GM10266 (cell line): ENCODE data around the gene SUFU.
A peak's percentile ranks its signal among the peaks of the same experiment; 100 is the strongest.

Experiments
- DNase-seq: peaks from one replicate; pipeline ENCODE4 v3.0.0; 2012; ENCODE audit errors: extremely low spot score
- TF ChIP-seq, protein P1 (sequence below): IDR thresholded peaks from 2 replicates; pipeline ENCODE4 v1.5.1; 2012; ENCODE audit warnings: mild to moderate bottlenecking, low read depth; ENCODE audit not compliant: control insufficient read depth, insufficient read depth; ENCODE audit errors: missing control alignments

SUFU gene

DNA sequence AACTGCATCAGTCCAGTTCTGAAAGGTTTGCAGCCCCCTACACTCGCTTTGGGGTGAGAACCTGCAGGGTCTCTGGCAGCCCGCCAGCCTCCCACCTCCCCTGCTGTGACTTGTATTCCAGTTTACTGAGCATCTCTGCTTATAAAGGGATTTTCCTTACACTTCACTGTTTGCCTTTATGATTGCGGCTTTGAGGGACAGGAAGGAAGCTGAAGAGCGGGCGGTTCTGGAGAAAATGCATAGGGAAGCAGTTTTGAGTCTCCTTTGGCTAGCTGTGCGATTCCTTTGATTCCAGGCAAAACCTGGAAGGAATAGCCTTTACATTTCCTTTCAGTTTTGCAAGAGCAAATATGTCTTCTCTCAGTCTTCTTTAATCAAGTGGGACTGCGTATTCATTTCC, 75.6 kb downstream of the SUFU start:
- TF ChIP-seq, protein P1, sequence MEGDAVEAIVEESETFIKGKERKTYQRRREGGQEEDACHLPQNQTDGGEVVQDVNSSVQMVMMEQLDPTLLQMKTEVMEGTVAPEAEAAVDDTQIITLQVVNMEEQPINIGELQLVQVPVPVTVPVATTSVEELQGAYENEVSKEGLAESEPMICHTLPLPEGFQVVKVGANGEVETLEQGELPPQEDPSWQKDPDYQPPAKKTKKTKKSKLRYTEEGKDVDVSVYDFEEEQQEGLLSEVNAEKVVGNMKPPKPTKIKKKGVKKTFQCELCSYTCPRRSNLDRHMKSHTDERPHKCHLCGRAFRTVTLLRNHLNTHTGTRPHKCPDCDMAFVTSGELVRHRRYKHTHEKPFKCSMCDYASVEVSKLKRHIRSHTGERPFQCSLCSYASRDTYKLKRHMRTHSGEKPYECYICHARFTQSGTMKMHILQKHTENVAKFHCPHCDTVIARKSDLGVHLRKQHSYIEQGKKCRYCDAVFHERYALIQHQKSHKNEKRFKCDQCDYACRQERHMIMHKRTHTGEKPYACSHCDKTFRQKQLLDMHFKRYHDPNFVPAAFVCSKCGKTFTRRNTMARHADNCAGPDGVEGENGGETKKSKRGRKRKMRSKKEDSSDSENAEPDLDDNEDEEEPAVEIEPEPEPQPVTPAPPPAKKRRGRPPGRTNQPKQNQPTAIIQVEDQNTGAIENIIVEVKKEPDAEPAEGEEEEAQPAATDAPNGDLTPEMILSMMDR: no peak
- DNase-seq: no peak

DNA sequence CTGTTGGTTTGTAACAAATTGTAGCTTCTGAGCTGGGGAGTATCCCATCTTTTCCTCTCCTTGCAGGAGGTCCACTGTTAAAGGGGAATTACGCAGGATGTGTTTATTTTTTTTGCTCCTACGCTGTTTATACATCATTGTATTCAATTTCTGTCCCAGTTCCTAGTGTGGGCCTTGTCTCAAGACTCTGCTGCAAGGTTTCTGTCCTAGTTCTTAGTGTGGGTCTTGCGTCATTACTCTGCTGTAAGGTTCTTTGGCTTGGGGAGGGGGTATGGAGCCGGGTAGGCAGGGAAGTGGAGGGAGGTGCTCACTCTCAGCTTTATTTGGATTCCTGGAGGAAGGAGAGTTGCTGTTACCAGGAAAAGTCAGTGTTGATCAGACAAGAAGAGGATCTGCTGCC, 76.5 kb downstream of the SUFU start:
- TF ChIP-seq, protein P1: no peak
- DNase-seq: no peak

DNA sequence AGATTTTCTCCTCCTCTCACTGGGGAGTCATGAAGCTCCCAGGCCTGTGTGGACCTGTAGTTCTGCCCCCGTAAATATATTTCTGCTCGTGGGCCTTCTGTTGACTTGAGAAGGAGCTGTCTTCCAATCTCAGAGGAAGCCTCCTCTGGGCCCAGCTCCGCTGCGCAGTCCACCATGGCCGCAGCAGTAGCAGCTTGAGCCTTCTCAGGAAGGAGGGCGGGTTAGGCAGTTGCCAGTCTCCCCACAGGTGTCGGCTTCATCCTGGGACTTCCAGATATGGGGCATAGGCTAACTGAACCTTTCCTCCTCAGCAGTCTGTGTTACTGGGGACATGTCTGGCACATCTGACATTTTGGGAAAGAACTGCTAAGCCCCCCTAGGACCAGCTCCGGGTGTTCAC, 77.6 kb downstream of the SUFU start:
- TF ChIP-seq, protein P1: no peak
- DNase-seq: no peak

DNA sequence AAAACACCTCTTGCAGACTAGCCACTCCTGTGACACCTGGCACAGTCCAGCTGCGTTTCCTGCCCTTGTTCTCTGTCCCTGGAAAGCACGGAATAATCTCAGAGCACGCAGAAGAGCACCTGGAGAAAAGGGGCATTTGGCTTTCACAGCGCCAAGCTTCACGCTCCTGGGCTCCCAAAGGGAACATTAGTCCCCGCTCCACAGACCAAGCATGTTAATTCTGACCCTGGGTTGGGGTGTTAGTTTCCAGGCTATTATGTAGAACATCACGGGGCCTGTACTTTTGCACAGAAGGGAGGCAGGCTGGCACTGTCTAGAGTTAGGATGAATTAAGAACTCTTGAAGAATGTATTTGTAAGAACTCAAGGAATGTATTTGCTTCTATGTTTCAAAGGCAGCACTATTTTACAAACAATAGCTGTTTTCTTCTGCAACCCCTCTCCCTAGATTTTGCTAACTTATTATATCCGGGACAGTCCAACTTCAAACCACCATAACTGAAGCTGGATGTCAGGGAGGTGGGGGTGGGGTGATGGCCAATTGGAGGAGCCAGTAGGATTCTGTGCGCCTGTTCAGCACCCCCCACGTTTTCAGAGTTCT, 78.3 kb downstream of the SUFU start:
- TF ChIP-seq, protein P1: no peak
- DNase-seq: no peak

DNA sequence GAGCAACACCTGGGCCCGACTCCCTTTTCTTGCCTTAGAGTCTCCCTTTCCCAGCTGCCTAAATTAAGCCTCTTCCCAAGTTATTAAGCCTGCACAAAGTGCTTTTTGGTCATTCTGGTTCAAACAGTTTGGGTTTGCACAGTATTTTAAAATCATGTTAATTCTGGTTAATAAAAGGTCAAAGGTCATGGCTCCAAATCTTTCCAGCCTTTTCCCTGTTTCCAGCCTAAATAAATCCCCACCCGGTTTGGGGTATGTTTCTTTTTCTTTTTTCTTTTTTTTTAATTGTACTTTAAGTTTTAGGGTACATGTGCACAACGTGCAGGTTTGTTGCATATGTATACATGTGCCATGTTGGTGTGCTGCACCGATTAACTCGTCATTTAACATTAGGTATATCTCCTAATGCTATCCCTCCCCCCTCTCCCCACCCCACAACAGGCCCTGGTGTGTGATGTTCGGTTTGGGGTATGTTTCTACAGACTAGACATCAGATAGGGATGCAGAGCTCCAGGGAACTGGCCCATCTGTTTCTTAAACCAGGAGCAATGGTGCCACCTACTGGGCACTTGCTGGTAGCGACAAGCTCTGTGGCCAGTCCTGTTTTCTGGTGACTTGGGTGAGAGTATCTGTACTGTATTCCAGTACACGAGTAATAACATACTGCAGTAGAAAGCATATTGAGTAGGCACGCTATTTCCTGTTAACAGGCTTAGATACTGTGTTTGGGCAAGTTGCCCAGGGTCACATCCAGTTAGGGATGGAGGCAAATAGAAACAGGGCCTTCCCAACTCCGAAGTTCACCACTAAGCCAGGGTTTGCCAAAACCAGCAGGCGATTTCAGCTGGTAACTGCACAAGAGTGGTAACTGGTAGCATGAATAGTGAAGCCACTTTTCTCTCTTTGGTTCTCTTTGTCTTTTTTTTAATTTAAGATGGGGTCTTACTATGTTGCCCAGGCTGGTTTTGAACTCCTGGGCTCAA, 80.0 kb downstream of the SUFU start:
- TF ChIP-seq, protein P1: peak; percentile 95
- peak; percentile 86 for DNase-seq

DNA sequence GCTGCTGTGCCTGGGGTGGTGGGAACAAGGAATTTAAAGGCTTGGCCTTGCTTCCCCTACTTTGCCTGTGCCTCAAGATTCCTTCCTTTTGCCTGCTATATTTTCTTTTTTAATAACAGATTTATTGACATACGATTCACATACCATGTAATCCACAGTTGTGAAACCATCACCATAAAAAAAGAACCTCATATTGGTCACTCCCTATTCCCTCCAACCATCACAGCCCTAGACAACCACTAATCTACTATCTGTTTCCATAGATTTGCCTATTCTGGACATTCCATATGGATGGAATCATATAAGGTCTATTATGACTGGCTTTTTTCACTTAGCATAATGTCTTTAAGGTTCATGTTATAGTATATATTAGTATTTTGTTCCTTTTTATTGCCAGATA, 81.3 kb downstream of the SUFU start:
- TF ChIP-seq, protein P1: no peak
- DNase-seq: no peak

DNA sequence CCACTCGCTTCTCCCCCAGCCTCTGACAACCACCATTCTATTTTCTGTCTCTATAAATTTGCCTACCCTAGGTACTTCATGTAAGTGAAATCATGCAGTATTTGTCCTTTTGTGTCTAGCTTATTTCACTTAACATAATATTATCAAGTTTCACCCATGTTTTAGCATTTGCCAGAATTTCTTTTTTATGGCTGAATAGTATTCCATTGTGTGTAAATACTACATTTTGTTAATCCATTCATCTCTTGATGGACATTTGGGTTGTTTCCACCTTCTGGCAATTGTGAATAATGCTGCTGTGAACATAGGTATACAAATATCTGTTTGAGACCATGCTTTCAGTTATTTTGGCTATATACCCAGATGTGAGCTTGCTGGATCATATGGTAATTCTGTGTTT, 83.1 kb downstream of the SUFU start:
- TF ChIP-seq, protein P1: no peak
- DNase-seq: no peak
